Bronchial epithelial cell (primary cell): ENCODE data around the gene DTX2. TPM values are rescaled to one million over a fixed set of nuclear protein-coding genes. Genes with fewer than 3 reads are reported as not detected.
"Not testable (repeated sequence)": the region's sequence is repeated elsewhere in the genome, so short reads cannot be mapped to it uniquely, and the experiment has no call there.

Experiments
- DNase-seq: peaks from one replicate; pipeline ENCODE4 v3.0.0-alpha.2; 2010; ENCODE audit warnings: low read depth
- FAIRE-seq: peaks from 2 replicates; lab custom pipeline; 2011; peaks lifted over from hg19 to GRCh38; lab: Jason Lieb, UNC
- H3K27me3 ChIP-seq: 2 replicates; pipeline ENCODE4 v1.5.1; 2011; ENCODE audit warnings: low read length; ENCODE audit not compliant: control insufficient read depth, insufficient read depth
- H3K36me3 ChIP-seq: 2 replicates; pipeline ENCODE4 v1.5.1; 2011; ENCODE audit warnings: low read length; ENCODE audit not compliant: control insufficient read depth, insufficient read depth
- H3K4me3 ChIP-seq: 2 replicates; pipeline ENCODE4 v1.5.1; 2011; ENCODE audit warnings: mild to moderate bottlenecking, low read depth, low read length, control low read depth
- total RNA-seq: library from RNA; depleted of rRNA; stranded (reverse); fragments of >200 nt; gene quantifications from 2 replicates; pipeline ENCODE4 v1.2.1, GENCODE V29; 2014
- TF ChIP-seq, protein P1 (sequence below): IDR thresholded peaks from 2 replicates; pipeline ENCODE4 v1.5.1; 2011; ENCODE audit warnings: mild to moderate bottlenecking, moderate library complexity, low read length, control low read depth, inconsistent platforms; ENCODE audit not compliant: insufficient read depth, severe bottlenecking

Gene DTX2
- total RNA-seq, 1 donor from 2014 or later, result 10.8 TPM

DNA sequence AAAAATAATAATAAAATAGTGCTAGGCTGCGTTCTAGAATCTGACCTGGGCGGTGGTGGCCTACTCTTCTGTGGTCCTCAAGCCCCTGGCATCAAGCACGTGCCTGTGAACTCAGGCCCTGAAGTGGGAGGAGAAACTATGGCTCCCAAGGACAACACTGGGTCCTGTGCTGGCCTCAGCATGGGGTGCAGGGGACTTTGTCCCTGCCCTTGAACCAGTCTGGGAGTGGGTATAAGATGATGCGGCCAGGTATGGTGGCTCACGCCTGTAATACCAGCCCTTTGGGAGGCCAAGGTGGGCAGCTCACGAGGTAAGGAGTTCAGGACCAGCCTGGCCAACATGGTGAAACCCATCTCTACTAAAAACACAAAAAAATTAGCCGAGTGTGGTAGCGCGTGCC is 31.3 kb upstream of the DTX2 start:
- Histone ChIP-seq H3K27me3 (no peaks in the 10 kb centered on the region), H3K36me3 (no peaks in the 10 kb centered on the region), H3K4me3 (no peak overlapping the region)
- no peak for FAIRE-seq
- TF ChIP-seq, protein P1, sequence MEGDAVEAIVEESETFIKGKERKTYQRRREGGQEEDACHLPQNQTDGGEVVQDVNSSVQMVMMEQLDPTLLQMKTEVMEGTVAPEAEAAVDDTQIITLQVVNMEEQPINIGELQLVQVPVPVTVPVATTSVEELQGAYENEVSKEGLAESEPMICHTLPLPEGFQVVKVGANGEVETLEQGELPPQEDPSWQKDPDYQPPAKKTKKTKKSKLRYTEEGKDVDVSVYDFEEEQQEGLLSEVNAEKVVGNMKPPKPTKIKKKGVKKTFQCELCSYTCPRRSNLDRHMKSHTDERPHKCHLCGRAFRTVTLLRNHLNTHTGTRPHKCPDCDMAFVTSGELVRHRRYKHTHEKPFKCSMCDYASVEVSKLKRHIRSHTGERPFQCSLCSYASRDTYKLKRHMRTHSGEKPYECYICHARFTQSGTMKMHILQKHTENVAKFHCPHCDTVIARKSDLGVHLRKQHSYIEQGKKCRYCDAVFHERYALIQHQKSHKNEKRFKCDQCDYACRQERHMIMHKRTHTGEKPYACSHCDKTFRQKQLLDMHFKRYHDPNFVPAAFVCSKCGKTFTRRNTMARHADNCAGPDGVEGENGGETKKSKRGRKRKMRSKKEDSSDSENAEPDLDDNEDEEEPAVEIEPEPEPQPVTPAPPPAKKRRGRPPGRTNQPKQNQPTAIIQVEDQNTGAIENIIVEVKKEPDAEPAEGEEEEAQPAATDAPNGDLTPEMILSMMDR, result no peak
- no peak for DNase-seq

DNA sequence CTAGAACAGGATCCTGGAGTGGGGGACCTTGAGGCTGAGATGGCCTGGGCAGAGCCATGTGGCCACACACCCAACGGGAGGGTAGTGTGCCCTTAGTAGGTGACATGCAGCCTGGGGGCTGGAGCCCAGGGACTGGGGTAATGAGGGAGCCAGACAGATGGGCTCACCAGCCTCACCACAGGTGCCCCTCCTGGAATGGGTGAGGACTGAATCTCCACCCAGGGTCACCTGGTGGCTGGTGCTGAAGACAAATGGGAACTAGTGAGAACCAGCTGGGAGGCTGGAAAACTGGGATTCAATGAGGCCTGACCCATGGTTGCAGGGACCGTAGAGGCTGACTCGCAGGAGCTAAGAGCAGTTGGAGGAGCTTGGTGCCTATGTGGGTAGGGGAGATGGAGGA is 30.7 kb upstream of the DTX2 start:
- no peaks in the 10 kb centered on the region for H3K36me3 ChIP-seq
- no peaks in the 10 kb centered on the region for H3K27me3 ChIP-seq
- DNase-seq (no peak), FAIRE-seq (no peak)
- TF ChIP-seq, protein P1, result no peak
- H3K4me3 ChIP-seq, result no peak overlapping the region

DNA sequence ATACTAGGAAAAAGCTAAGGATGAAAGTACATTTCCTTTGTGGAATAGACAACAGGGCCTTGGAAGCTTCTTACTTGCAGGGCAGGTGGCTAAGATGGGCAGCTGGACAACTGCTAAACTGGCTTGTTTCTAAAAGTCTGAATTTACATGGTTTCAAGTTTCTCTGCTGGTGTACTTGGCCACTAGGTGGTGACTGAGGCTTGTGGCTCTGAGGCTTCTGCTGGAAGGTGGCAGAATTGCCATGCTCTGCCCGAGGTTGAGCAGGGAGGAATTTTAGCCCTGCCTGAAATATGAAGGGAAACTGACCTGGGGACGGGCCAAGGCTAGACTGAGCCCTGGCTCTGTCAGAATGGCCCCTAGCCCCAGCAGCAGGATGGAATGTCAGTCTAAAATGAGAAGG is 23.6 kb upstream of the DTX2 start:
- H3K27me3 ChIP-seq, H3K4me3 ChIP-seq, H3K36me3 ChIP-seq, FAIRE-seq: not testable (repeated sequence)
- peak; percentile 77 for DNase-seq
- TF ChIP-seq, protein P1, result peak; percentile 45

DNA sequence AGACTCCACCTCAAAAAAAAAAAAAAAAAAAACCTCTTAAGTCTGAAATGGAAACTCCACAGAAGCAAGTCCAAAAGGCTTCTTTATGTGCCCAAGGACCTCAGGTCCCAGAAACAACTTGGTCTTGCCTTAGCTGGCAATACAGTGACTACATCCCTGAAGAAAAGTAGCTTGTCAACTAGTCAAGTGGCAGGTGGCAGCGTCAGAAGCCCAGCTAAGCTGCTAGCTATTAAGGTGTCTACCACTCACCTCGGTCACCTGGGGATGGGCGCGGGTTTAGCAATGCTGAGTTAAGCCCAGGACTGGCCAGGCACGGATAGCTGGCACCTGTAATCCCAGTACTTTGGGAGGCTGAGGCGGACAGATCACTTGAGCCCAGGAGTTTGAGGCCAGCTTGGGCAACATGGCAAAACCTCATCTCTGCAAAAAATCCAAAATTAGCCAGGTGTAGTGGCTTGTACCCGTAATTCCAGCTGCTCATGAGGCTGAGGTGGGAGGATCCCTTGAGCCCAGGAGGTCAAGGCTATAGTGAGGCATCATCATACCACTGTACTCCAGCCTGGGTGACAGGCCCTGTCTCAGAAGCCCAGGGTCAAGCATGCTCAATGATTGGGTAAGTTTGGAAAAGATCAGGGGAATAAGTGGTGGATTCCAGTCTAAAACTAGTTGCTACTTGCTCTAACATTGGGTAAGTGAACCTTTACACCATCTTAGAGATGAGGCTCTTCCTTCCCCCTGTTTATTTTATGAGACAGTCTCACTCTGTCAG is 22.2 kb upstream of the DTX2 start:
- not testable (repeated sequence) for DNase-seq, H3K27me3 ChIP-seq, H3K36me3 ChIP-seq, H3K4me3 ChIP-seq
- peak; percentile 18 for FAIRE-seq

DNA sequence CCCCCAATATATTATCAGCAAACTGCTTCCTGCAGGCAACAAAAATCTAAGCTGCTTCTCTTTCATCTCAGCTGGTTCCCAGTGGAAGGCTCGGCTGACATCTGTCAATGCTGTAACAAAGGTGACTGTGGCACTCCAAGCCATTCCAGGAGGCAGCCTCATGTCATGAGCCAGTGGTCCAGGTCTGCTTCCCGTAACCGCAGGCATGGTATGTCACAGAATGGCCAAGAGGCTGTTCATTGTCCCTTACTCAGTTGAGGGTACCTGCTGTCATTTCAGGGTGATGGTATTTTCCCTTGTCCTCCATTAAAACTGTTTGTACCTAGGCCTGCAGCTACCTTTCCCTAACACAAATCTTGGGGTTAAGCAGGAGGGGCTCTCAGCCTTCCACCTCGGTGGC is 21.1 kb upstream of the DTX2 start:
- not testable (repeated sequence) for H3K27me3 ChIP-seq, H3K4me3 ChIP-seq, DNase-seq, FAIRE-seq, H3K36me3 ChIP-seq

DNA sequence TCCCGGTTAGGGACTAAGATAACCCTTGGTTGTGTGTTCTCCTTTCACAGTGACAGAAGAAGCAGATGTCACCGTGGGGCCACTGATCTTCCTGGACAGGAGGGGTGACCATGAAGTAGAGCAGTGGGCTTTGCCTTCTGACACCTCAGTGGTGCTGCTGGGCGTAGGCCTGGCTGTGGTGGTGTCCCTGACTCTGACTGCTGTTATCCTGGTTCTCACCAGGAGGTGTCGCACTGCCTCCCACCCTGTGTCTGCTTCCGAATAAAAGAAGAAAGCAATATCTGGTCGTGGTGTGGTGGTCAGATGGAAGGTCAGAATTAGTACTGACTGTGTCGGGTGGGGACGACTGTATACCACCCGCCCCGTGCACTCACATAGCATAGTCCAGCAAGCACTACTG is 19.7 kb upstream of the DTX2 start:
- not testable (repeated sequence) for H3K4me3 ChIP-seq, H3K27me3 ChIP-seq, DNase-seq, H3K36me3 ChIP-seq, FAIRE-seq

DNA sequence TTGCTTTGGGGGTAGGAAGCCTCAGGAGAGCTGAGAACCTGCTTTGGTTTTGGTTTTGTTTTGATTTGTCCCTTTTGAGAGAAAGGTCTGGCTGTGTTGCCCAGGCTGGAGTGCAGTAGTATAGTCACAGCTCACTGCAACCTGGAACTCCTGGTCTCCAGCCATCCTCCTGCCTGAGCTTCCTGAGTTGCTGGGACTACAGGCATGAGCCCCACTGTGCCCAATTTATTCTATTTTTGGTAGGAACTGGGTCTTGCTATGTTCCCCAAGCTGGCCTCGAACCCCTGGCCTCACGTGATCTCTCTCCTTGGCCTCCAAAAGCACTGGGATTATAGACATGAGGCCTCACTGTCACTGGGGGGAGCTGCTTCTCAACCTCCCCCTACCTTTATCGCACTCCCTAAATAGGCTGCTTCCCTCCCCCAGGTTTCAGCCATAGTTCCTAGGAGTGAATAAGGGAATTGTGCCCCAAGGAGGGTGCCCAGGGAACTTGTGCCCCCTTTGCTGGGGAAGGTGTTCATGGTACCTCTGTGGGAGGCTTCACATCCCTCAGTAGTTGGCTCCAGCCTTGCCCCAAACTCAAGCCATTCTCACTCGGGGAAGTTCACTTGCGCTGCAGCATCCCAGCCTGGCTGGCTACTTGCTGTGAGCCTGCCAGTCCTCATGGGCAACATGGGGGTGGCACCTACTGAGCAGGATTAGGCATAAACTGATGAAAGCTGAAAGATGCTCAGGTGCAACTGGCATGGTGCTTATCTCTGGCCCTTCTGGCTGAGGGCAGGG is 18.7 kb upstream of the DTX2 start:
- DNase-seq, H3K36me3 ChIP-seq, FAIRE-seq, H3K27me3 ChIP-seq, H3K4me3 ChIP-seq: not testable (repeated sequence)

DNA sequence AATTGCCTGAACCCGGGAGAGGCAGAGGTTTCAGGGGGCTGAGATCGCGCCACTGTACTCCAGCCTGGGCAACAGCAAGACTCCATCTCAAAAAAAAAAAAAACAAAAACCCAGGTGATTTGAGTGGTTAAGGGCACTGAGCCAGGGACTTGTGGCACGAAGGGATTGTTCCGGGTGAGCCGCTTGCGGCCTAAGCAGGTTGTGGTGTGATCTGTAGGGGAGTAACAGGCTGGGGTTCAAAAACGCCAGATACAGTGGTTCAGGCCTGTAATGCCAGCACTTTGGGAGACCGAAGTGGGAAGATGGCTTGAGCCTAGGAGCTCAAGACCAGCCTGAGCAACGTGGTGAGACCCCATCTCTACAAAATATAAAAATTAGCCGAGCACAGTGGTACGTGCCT is 17.7 kb upstream of the DTX2 start:
- H3K36me3 ChIP-seq, H3K27me3 ChIP-seq, FAIRE-seq, H3K4me3 ChIP-seq, DNase-seq: not testable (repeated sequence)

DNA sequence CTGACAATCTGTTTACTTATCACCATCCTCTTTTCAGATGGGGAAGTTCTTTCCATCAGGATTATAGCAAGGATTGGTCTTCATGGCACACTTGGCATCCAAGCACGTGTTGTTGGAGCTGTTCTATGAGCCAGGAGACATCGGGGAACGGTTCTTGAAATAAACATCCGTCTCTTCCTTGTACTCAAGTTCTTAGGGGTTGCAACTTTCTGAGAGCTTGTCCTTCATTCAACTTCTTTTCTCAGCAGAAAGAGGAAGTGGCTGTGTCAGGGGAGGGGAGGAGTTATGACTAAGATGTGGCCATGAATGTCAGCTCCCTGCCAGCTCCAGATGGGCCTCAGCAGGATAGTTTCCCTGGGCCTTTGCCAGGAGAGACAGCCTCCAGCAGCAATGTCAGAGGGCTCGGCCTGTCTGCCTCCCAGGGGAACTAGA is 15.9 kb upstream of the DTX2 start:
- not testable (repeated sequence) for H3K36me3 ChIP-seq, H3K4me3 ChIP-seq, H3K27me3 ChIP-seq
- peak; percentile 84 for FAIRE-seq
- peak; percentile 82 for DNase-seq

DNA sequence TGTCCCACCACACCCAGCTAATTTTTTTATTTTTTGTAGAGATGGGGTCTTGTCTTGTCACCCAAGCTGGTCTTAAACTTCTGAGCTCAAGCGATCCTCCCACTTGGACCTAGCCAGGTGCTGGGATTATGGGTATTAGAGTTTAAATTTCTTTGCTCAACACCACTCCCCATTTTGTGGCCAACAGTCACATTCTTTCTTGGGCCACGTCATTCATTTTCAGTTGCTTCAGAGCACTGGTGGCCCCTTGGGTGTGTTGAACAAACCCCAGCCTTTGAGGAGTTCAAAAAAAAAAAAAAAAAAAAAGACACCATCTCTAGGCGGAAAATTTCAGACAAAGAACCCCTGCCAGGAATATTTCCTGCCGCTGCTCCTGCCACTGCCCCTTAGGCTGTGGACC is 4.5 kb upstream of the DTX2 start:
- H3K27me3 ChIP-seq, DNase-seq, FAIRE-seq, H3K4me3 ChIP-seq, H3K36me3 ChIP-seq: not testable (repeated sequence)

DNA sequence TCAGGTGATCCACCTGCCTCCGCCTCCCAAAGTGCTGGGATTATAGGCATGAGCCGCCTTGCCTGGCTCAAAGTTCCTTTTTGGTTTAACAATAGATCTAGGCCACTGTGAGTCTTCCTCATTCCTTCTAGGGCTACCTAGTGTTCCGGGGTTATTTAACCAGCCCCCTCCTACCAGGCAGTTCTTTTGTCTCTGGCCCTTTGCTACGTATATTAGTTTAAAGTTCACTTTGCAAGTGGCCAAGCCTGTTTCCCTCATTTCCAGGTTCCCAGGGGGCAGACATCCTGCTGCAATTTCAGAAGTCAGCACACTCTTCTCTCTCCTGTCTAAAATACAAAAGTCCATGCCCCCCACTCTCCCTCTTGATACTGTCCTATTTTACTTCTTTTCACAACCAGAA is 3.0 kb upstream of the DTX2 start:
- H3K4me3 ChIP-seq, DNase-seq, H3K27me3 ChIP-seq, FAIRE-seq, H3K36me3 ChIP-seq: not testable (repeated sequence)
